Activated CD4-positive, alpha-beta T cell treated with anti-CD3 and anti-CD28 coated beads for 24 hours (primary cell): ENCODE data around the gene RBMS1.

Experiments
- DNase-seq, 2 donors: peaks; one replicate each; pipeline ENCODE4 v3.0.0-alpha.2; 2020; ENCODE audit warnings: low read depth in 2 of 2

The RBMS1 gene

GRCh38 chr2:160363055-160363454 is 130.6 kb downstream of the RBMS1 start:
- no peak for DNase-seq

- DNase-seq, result no peak
Observed at GRCh38 chr2:160362541-160362940, 131.1 kb downstream of the RBMS1 start.

GRCh38 chr2:160362018-160362417 is 131.6 kb downstream of the RBMS1 start:
- no peak for DNase-seq

GRCh38 chr2:160360089-160360757 is 133.4 kb downstream of the RBMS1 start:
- DNase-seq, result no peak

- no peak for DNase-seq
Observed at GRCh38 chr2:160358046-160358445, 135.6 kb downstream of the RBMS1 start.

GRCh38 chr2:160356485-160356884 is 137.1 kb downstream of the RBMS1 start:
- DNase-seq, result no peak

- no peak for DNase-seq
Observed at GRCh38 chr2:160355080-160355479, 138.5 kb downstream of the RBMS1 start.

GRCh38 chr2:160354677-160355076 is 138.9 kb downstream of the RBMS1 start:
- DNase-seq, result no peak

- no peak for DNase-seq
Observed at GRCh38 chr2:160353813-160354212, 139.8 kb downstream of the RBMS1 start.

- DNase-seq, result no peak
Observed at GRCh38 chr2:160353166-160353565, 140.4 kb downstream of the RBMS1 start.

GRCh38 chr2:160352500-160352899 is 141.1 kb downstream of the RBMS1 start:
- no peak for DNase-seq

- DNase-seq, result no peak
Observed at GRCh38 chr2:160351956-160352355, 141.7 kb downstream of the RBMS1 start.

- no peak for DNase-seq
Observed at GRCh38 chr2:160349306-160349705, 144.3 kb downstream of the RBMS1 start.

GRCh38 chr2:160347269-160347863 is 146.2 kb downstream of the RBMS1 start:
- DNase-seq, result no peak

GRCh38 chr2:160345071-160345764 is 148.4 kb downstream of the RBMS1 start:
- DNase-seq, result no peak

- DNase-seq, result no peak
Observed at GRCh38 chr2:160343404-160343803, 150.2 kb downstream of the RBMS1 start.

GRCh38 chr2:160339726-160340125 is 153.9 kb downstream of the RBMS1 start:
- DNase-seq, result no peak

GRCh38 chr2:160338901-160339685 is 154.5 kb downstream of the RBMS1 start:
- no peak for DNase-seq

GRCh38 chr2:160337728-160338127 is 155.9 kb downstream of the RBMS1 start:
- DNase-seq, result no peak

- DNase-seq, result no peak
Observed at GRCh38 chr2:160336635-160337034, 157.0 kb downstream of the RBMS1 start.

- no peak for DNase-seq
Observed at GRCh38 chr2:160336105-160336504, 157.5 kb downstream of the RBMS1 start.

- no peak for DNase-seq
Observed at GRCh38 chr2:160335441-160335840, 158.2 kb downstream of the RBMS1 start.
